ENCODE data around the gene DXO. TPM values are rescaled to one million over a fixed set of nuclear protein-coding genes. Genes with fewer than 3 reads are reported as not detected.

The DXO gene
- polyA plus RNA-seq, 3 donors, result 25.7 to 26.8 (median 26.0) TPM

- DNase-seq (ENCODE audit: low read depth in 3 of 3, low spot score in 2 of 3), result peak; percentile 94 to 97 (median 95)
Measured at GRCh38 chr6:31958741-31959739, 12.9 kb downstream of the DXO start, which contains the start of the genes NELFE and SKIC2. NELFE (minus strand) TSS chr6:31958971; CDS start chr6:31958446, 525 bp downstream. SKIC2 (plus strand) TSS chr6:31959175; CDS start chr6:31959193, 18 bp downstream.

- DNase-seq (ENCODE audit: low read depth in 3 of 3, low spot score in 2 of 3), result no peak
Measured at GRCh38 chr6:31958412-31958740, 13.6 kb downstream of the DXO start.

GRCh38 chr6:31956796-31957195 is 15.1 kb downstream of the DXO start:
- DNase-seq (ENCODE audit: low read depth in 3 of 3, low spot score in 2 of 3), result no peak

- DNase-seq (ENCODE audit: low read depth in 3 of 3, low spot score in 2 of 3), result no peak
Measured at GRCh38 chr6:31954511-31954910, 17.4 kb downstream of the DXO start.

GRCh38 chr6:31952890-31953289 is 19.0 kb downstream of the DXO start:
- no peak for DNase-seq (ENCODE audit: low read depth in 3 of 3, low spot score in 2 of 3)

GRCh38 chr6:31952140-31952805 is 19.7 kb downstream of the DXO start:
- DNase-seq (ENCODE audit: low read depth in 3 of 3, low spot score in 2 of 3), result no peak

GRCh38 chr6:31949926-31950548 is 21.9 kb downstream of the DXO start:
- DNase-seq (ENCODE audit: low read depth in 3 of 3, low spot score in 2 of 3), result no peak

GRCh38 chr6:31948753-31949413 is 23.1 kb downstream of the DXO start:
- DNase-seq (ENCODE audit: low read depth in 3 of 3, low spot score in 2 of 3), result no peak

GRCh38 chr6:31948306-31948705 is 23.6 kb downstream of the DXO start:
- DNase-seq (ENCODE audit: low read depth in 3 of 3, low spot score in 2 of 3), result no peak

- no peak for DNase-seq (ENCODE audit: low read depth in 3 of 3, low spot score in 2 of 3)
Measured at GRCh38 chr6:31947864-31948263, 24.1 kb downstream of the DXO start.

- no peak for DNase-seq (ENCODE audit: low read depth in 3 of 3, low spot score in 2 of 3)
Measured at GRCh38 chr6:31947070-31947675, 24.8 kb downstream of the DXO start.

GRCh38 chr6:31946370-31946885 is 25.5 kb downstream of the DXO start:
- no peak for DNase-seq (ENCODE audit: low read depth in 3 of 3, low spot score in 2 of 3)

- DNase-seq (ENCODE audit: low read depth in 3 of 3, low spot score in 2 of 3), result no peak
Measured at GRCh38 chr6:31945507-31946369, 26.2 kb downstream of the DXO start, which contains the start of gene CFB. CFB (plus strand) TSS chr6:31946095; CDS start chr6:31946222, 127 bp downstream.

GRCh38 chr6:31945154-31945506 is 26.8 kb downstream of the DXO start:
- no peak for DNase-seq (ENCODE audit: low read depth in 3 of 3, low spot score in 2 of 3)

- DNase-seq (ENCODE audit: low read depth in 3 of 3, low spot score in 2 of 3), result no peak
Measured at GRCh38 chr6:31943742-31944141, 28.2 kb downstream of the DXO start.

- no peak for DNase-seq (ENCODE audit: low read depth in 3 of 3, low spot score in 2 of 3)
Measured at GRCh38 chr6:31940256-31940664, 31.7 kb downstream of the DXO start.

- DNase-seq (ENCODE audit: low read depth in 3 of 3, low spot score in 2 of 3), result no peak
Measured at GRCh38 chr6:31935823-31936222, 36.1 kb downstream of the DXO start.

- DNase-seq (ENCODE audit: low read depth in 3 of 3, low spot score in 2 of 3), result no peak
Measured at GRCh38 chr6:31935021-31935420, 36.9 kb downstream of the DXO start.

GRCh38 chr6:31933537-31933936 is 38.4 kb downstream of the DXO start:
- no peak for DNase-seq (ENCODE audit: low read depth in 3 of 3, low spot score in 2 of 3)

All from right renal cortex interstitium (tissue), 3 donors.